ENCODE data around the gene SALL1.

Gene SALL1

GRCh38 chr16:51150888-51151320 lies at the start of gene SALL1:
TSS of gene SALL1 (minus strand) at chr16:51151270. CDS start at chr16:51151241, 29 bp downstream.
- no peak for DNase-seq (ENCODE audit: low read depth, low spot score)

GRCh38 chr16:51200793-51201192 lies 49.7 kb upstream of the SALL1 start:
- DNase-seq (ENCODE audit: low read depth, low spot score), result no peak

GRCh38 chr16:51197953-51198748 lies 47.1 kb upstream of the SALL1 start:
- no peak for DNase-seq (ENCODE audit: low read depth, low spot score)

- DNase-seq (ENCODE audit: low read depth, low spot score), result no peak
Measured at GRCh38 chr16:51193879-51194278, 42.8 kb upstream of the SALL1 start.

GRCh38 chr16:51184702-51185433 lies 33.8 kb upstream of the SALL1 start:
- DNase-seq (ENCODE audit: low read depth, low spot score), result no peak

GRCh38 chr16:51181503-51181811 lies 30.4 kb upstream of the SALL1 start:
- DNase-seq (ENCODE audit: low read depth, low spot score), result no peak

- no peak for DNase-seq (ENCODE audit: low read depth, low spot score)
Measured at GRCh38 chr16:51180719-51181502, 29.8 kb upstream of the SALL1 start.

- DNase-seq (ENCODE audit: low read depth, low spot score), result no peak
Measured at GRCh38 chr16:51175081-51175480, 24.0 kb upstream of the SALL1 start.

GRCh38 chr16:51172368-51172767 lies 21.3 kb upstream of the SALL1 start:
- DNase-seq (ENCODE audit: low read depth, low spot score), result no peak

GRCh38 chr16:51168755-51169154 lies 17.7 kb upstream of the SALL1 start:
- DNase-seq (ENCODE audit: low read depth, low spot score), result no peak

- DNase-seq (ENCODE audit: low read depth, low spot score), result no peak
Measured at GRCh38 chr16:51167170-51167895, 16.3 kb upstream of the SALL1 start.

GRCh38 chr16:51166541-51166940 lies 15.5 kb upstream of the SALL1 start:
- no peak for DNase-seq (ENCODE audit: low read depth, low spot score)

GRCh38 chr16:51166091-51166490 lies 15.0 kb upstream of the SALL1 start:
- no peak for DNase-seq (ENCODE audit: low read depth, low spot score)

- no peak for DNase-seq (ENCODE audit: low read depth, low spot score)
Measured at GRCh38 chr16:51165043-51165442, 14.0 kb upstream of the SALL1 start.

GRCh38 chr16:51164574-51164973 lies 13.5 kb upstream of the SALL1 start:
- no peak for DNase-seq (ENCODE audit: low read depth, low spot score)

- no peak for DNase-seq (ENCODE audit: low read depth, low spot score)
Measured at GRCh38 chr16:51163894-51164566, 13.0 kb upstream of the SALL1 start.

- no peak for DNase-seq (ENCODE audit: low read depth, low spot score)
Measured at GRCh38 chr16:51163366-51163765, 12.3 kb upstream of the SALL1 start.

- DNase-seq (ENCODE audit: low read depth, low spot score), result no peak
Measured at GRCh38 chr16:51161440-51162195, 10.5 kb upstream of the SALL1 start.

- no peak for DNase-seq (ENCODE audit: low read depth, low spot score)
Measured at GRCh38 chr16:51159865-51160264, 8.8 kb upstream of the SALL1 start.

GRCh38 chr16:51159296-51159695 lies 8.2 kb upstream of the SALL1 start:
- no peak for DNase-seq (ENCODE audit: low read depth, low spot score)
